Vagina (tissue), 2 donors: ENCODE data around the gene ZBTB20.

Source experiments
- POLR2A ChIP-seq, 2 donors: fragments of 450-650 bp; IDR thresholded peaks; one replicate each; pipeline ENCODE4 v1.6.1; 2017; ENCODE audit warnings: antibody characterized with exemption in 2 of 2, mild to moderate bottlenecking in 2 of 2, moderate library complexity in 2 of 2
- POLR2AphosphoS5 ChIP-seq, 2 donors: sonication (generic); formaldehyde crosslinking; IDR thresholded peaks; one replicate each; pipeline ENCODE4 v1.9.0; 2017; ENCODE audit warnings: antibody characterized with exemption in 2 of 2, mild to moderate bottlenecking in 2 of 2, low read depth in 1 of 2; ENCODE audit not compliant: insufficient read depth in 1 of 2
- TF ChIP-seq, protein P1 (sequence below), 3 experiments: fragments of 450-650 bp in 2 of 3; fragments of 200-600 bp in 1 of 3; sonication (generic) in 1 of 3; IDR thresholded peaks; one replicate each; pipeline ENCODE4 v1.5.1; 2017 to 2019; ENCODE audit warnings: antibody characterized with exemption in 3 of 3, mild to moderate bottlenecking in 2 of 3, moderate library complexity in 2 of 3

DNA sequence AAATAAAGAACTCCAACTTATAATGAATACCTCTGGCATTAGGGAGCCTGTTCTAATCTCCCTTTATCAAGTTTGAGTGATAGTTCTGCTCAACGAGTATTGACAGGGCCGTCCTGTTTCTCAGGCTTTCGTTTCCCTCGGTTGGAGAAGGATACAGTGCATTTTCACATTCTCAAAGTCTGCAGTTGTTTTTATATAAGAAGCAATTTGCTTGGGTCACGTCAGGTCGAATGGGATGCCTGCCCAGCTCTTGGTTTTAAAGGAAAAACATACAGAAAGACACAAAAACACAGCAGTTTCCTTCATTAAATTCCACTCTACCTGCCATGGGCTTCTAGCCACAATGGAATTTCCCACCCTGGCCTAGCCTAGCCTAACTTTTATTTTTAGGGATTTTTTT is 487.0 kb downstream of the ZBTB20 start:
- TF ChIP-seq, protein P1, sequence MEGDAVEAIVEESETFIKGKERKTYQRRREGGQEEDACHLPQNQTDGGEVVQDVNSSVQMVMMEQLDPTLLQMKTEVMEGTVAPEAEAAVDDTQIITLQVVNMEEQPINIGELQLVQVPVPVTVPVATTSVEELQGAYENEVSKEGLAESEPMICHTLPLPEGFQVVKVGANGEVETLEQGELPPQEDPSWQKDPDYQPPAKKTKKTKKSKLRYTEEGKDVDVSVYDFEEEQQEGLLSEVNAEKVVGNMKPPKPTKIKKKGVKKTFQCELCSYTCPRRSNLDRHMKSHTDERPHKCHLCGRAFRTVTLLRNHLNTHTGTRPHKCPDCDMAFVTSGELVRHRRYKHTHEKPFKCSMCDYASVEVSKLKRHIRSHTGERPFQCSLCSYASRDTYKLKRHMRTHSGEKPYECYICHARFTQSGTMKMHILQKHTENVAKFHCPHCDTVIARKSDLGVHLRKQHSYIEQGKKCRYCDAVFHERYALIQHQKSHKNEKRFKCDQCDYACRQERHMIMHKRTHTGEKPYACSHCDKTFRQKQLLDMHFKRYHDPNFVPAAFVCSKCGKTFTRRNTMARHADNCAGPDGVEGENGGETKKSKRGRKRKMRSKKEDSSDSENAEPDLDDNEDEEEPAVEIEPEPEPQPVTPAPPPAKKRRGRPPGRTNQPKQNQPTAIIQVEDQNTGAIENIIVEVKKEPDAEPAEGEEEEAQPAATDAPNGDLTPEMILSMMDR (IDR thresholded peaks at IDR 0.05): no peak
- no peak for TF ChIP-seq POLR2A (IDR thresholded peaks at IDR 0.05)
- TF ChIP-seq POLR2AphosphoS5 (IDR thresholded peaks at IDR 0.05; ENCODE audit: insufficient read depth in 1 of 2, low read depth in 1 of 2): no peak
